GM12878 (cell line): ENCODE results near the gene ACOT12. TPM values are rescaled to one million over a fixed set of nuclear protein-coding genes. Genes with fewer than 3 reads are reported as not detected.

ENCODE experiments used
- ATAC-seq: fragments of 200-7000 bp; cut with Tn5 transposase; 3 replicates; pipeline ENCODE4 v1.9.1; 2020; ENCODE audit warnings: mild to moderate bottlenecking, moderate library complexity
- BruUV-seq: library from RNA; stranded (reverse); fragments of 400-500 nt; replicated peaks from 2 replicates; lab custom pipeline; 2021; lab: Mats Ljungman, UMichigan
- CTCF ChIA-PET: fragments of 300-600 bp; sonication (Branson Sonifier 250); formaldehyde crosslinking; extraction: SDS; loops from one replicate; lab custom pipeline; 2021; ENCODE audit warnings: inconsistent platforms; lab: Yijun Ruan, JAX
- POLR2A ChIA-PET: fragments of 350-600 bp; formaldehyde crosslinking; extraction: SDS; loops from one replicate; lab custom pipeline; 2021; ENCODE audit warnings: inconsistent platforms; lab: Charles Lee
- RAD21 ChIA-PET: fragments of 300-600 bp; sonication (Branson Sonifier 250); formaldehyde crosslinking; loops from one replicate; lab custom pipeline; 2023; ENCODE audit warnings: antibody characterized with exemption; ENCODE audit not compliant: unreplicated experiment; lab: Charles Lee
- SMC1A ChIA-PET: fragments of 300-600 bp; sonication (Branson Sonifier 250); formaldehyde crosslinking; loops from one replicate; lab custom pipeline; 2023; ENCODE audit not compliant: unreplicated experiment, uncharacterized antibody; lab: Charles Lee
- DNase-seq: peaks from one replicate; pipeline ENCODE4 v3.0.0-alpha.2; 2011; ENCODE audit warnings: low read depth, low spot score
- FAIRE-seq: peaks from 3 replicates; lab custom pipeline; 2011; peaks lifted over from hg19 to GRCh38; lab: Jason Lieb, UNC
- H2AFZ ChIP-seq: 2 replicates; pipeline ENCODE4 v1.6.0; 2011; ENCODE audit warnings: low read depth, low read length, control low read depth; ENCODE audit not compliant: control insufficient read depth
- H3K27ac ChIP-seq: 2 replicates; pipeline ENCODE4 v1.5.1; 2011; ENCODE audit warnings: control low read depth; ENCODE audit not compliant: control insufficient read depth, insufficient read depth
- H3K27me3 ChIP-seq, 2 experiments: replicated peaks in 1 of 2; 2 replicates each; pipeline versions ENCODE4 v1.6.0 to v1.6.1; 2011; ENCODE audit warnings: low read length in 1 of 2; ENCODE audit not compliant: control insufficient read depth in 2 of 2, insufficient read depth in 2 of 2
- H3K36me3 ChIP-seq, 2 experiments: 2 replicates each; pipeline ENCODE4 v1.5.1; 2011; ENCODE audit warnings: low read length in 1 of 2; ENCODE audit not compliant: control insufficient read depth in 2 of 2, insufficient read depth in 2 of 2
- H3K4me1 ChIP-seq: 2 replicates; pipeline ENCODE4 v1.6.1; 2011; ENCODE audit warnings: mild to moderate bottlenecking, low read length, moderate library complexity, mixed read lengths; ENCODE audit not compliant: control insufficient read depth, insufficient read depth
- H3K4me2 ChIP-seq: 2 replicates; pipeline ENCODE4 v1.6.0; 2011; ENCODE audit warnings: control low read depth; ENCODE audit not compliant: control insufficient read depth, insufficient read depth
- H3K4me3 ChIP-seq: fragments of 200-600 bp; sonication (generic); 2 replicates; pipeline ENCODE4 v1.5.1; 2016
- H3K79me2 ChIP-seq: 2 replicates; pipeline ENCODE4 v1.6.0; 2011; ENCODE audit warnings: low read length; ENCODE audit not compliant: control insufficient read depth, insufficient read depth
- H3K9ac ChIP-seq: 2 replicates; pipeline ENCODE4 v1.8.0; 2011; ENCODE audit warnings: low read length, control low read depth, mixed read lengths; ENCODE audit not compliant: control insufficient read depth, insufficient read depth
- H3K9me3 ChIP-seq: replicated peaks from 3 replicates; pipeline ENCODE4 v1.5.1; 2011; ENCODE audit warnings: mild to moderate bottlenecking, low read length; ENCODE audit not compliant: control insufficient read depth, insufficient read depth
- H4K20me1 ChIP-seq: 2 replicates; pipeline ENCODE4 v1.6.0; 2011; ENCODE audit not compliant: control insufficient read depth, insufficient read depth
- CHD2 ChIP-seq: IDR thresholded peaks from 2 replicates; pipeline ENCODE4 v1.6.1; 2011; ENCODE audit warnings: low read depth, low read length, improper control_type of control experiment, borderline replicate concordance
- DPF2 ChIP-seq: fragments of 450-650 bp; IDR thresholded peaks from 2 replicates; pipeline ENCODE4 v1.6.1; 2017; ENCODE audit warnings: mild to moderate bottlenecking
- EP300 ChIP-seq, 2 experiments: fragments of 150-350 bp in 1 of 2; IDR thresholded peaks; 2 replicates each; pipeline ENCODE4 v1.6.1; 2011 to 2012; ENCODE audit warnings: low read depth in 2 of 2, low read length in 2 of 2, borderline replicate concordance in 1 of 2, improper control_type of control experiment in 1 of 2, inconsistent platforms in 1 of 2; ENCODE audit not compliant: control insufficient read depth in 1 of 2
- GATAD2B ChIP-seq: fragments of 450-650 bp; conservative IDR thresholded peaks from 2 replicates; pipeline ENCODE4 v1.6.1; 2017; ENCODE audit warnings: low read depth, mild to moderate bottlenecking, moderate library complexity
- IRF4 ChIP-seq: IDR thresholded peaks from 2 replicates; pipeline ENCODE4 v1.6.1; 2011; ENCODE audit warnings: low read depth, low read length
- JUNB ChIP-seq: IDR thresholded peaks from 2 replicates; pipeline ENCODE4 v1.6.1; 2016; ENCODE audit warnings: antibody characterized with exemption, mild to moderate bottlenecking
- JUND ChIP-seq: IDR thresholded peaks from 2 replicates; pipeline ENCODE4 v1.6.1; 2012; ENCODE audit warnings: low read depth, mild to moderate bottlenecking, low read length, improper control_type of control experiment, moderate library complexity
- MEF2B ChIP-seq: fragments of 450-650 bp; IDR thresholded peaks from 2 replicates; pipeline ENCODE4 v1.6.1; 2018; ENCODE audit warnings: mild to moderate bottlenecking, moderate library complexity; ENCODE audit not compliant: partially characterized antibody, poor library complexity, severe bottlenecking
- MTA2 ChIP-seq: fragments of 450-650 bp; IDR thresholded peaks from 2 replicates; pipeline ENCODE4 v1.6.1; 2016; ENCODE audit warnings: low read depth, mild to moderate bottlenecking, moderate library complexity
- MTA3 ChIP-seq: IDR thresholded peaks from 2 replicates; pipeline ENCODE4 v1.6.1; 2012; ENCODE audit warnings: low read length, inconsistent platforms, borderline replicate concordance
- NBN ChIP-seq: fragments of 450-650 bp; IDR thresholded peaks from 2 replicates; pipeline ENCODE4 v1.6.1; 2016
- PAX8 ChIP-seq: fragments of 450-650 bp; IDR thresholded peaks from 2 replicates; pipeline ENCODE4 v1.6.1; 2017; ENCODE audit warnings: mild to moderate bottlenecking, moderate library complexity
- RUNX3 ChIP-seq: IDR thresholded peaks from 2 replicates; pipeline ENCODE4 v1.6.1; 2012; ENCODE audit warnings: low read length, inconsistent platforms
- WRNIP1 ChIP-seq: IDR thresholded peaks from 2 replicates; pipeline ENCODE4 v1.6.1; 2011; ENCODE audit warnings: low read depth, low read length, improper control_type of control experiment, borderline replicate concordance
- ZBTB4 ChIP-seq: fragments of 450-650 bp; formaldehyde crosslinking; IDR thresholded peaks from 2 replicates; pipeline ENCODE4 v1.4.0; 2022; ENCODE audit warnings: mild to moderate bottlenecking, moderate library complexity
- ZNF274 ChIP-seq: IDR thresholded peaks from one replicate; pipeline ENCODE4 v1.8.0; 2011; ENCODE audit not compliant: insufficient read length, insufficient read depth
- WGBS: methylation state at CpG from one replicate; pipeline ENCODE4 v1.1.6; 2016; ENCODE audit warnings: low lambda C conversion rate; ENCODE audit not compliant: insufficient replicate concordance, insufficient coverage; ENCODE audit errors: missing lambda C conversion rate; 5-methylcytosine and 5-hydroxymethylcytosine counted together
- in situ Hi-C: fragments of 300-500 bp; cut with MboI; formaldehyde crosslinking; loops from 9 replicates; pipeline ENCODE4 v1.14.3; 2018; ENCODE audit warnings: mixed read lengths
- intact Hi-C: fragments of 100-400 bp; cut with micrococcal nuclease; formaldehyde crosslinking; loops from one replicate; pipeline ENCODE4 v1.14.2; 2022; ENCODE audit not compliant: unreplicated experiment
- polyA plus RNA-seq, 11 experiments: library from polyadenylated mRNA; depleted of rRNA in 4 of 11; unstranded in 6 of 11; stranded (reverse) in 5 of 11; fragments of >200 nt; fragmentation: Nextera tagmentation in 4 of 11; fragmentation: Illumina TruSeq in 1 of 11; extraction: Ambion mirVana in 4 of 11; extraction: Trizol in 1 of 11; gene quantifications; 1 replicate in 1 of 11; 2 replicates in 10 of 11; pipeline versions ENCODE4 v1.2.1 to v1.2.3, GENCODE V29; 2011 to 2016; ENCODE audit warnings: inconsistent platforms in 2 of 11, missing spikeins in 2 of 11, low read depth in 1 of 11
- total RNA-seq, 4 experiments: library from RNA; depleted of rRNA in 3 of 4; stranded (reverse); fragments of >200 nt in 3 of 4; fragmentation: Illumina TruSeq in 1 of 4; extraction: Trizol in 1 of 4; gene quantifications; 2 replicates each; pipeline versions ENCODE4 v1.2.1 to v1.2.3, GENCODE V29; 2013 to 2021

The ACOT12 gene
- total and polyA plus RNA-seq, 10 of the 15 experiments (the other 5 are each of a cell fraction or from before 2014, with no cell fraction given), result 0.08 TPM; not detected in 9

- Histone ChIP-seq H3K9me3 (no peaks in the 10 kb centered on the region), H3K27ac (no peak overlapping the region), H4K20me1 (no peaks in the 10 kb centered on the region), H2AFZ (no peak overlapping the region), H3K36me3 (no peaks in the 10 kb centered on the region; a peak in 1 of 4 replicates), H3K9ac (no peak overlapping the region), H3K4me2 (no peak overlapping the region), H3K79me2 (no peaks in the 10 kb centered on the region), H3K4me1 (no peaks in the 10 kb centered on the region), H3K4me3 (no peak overlapping the region), H3K27me3 (no peaks in the 10 kb centered on the region)
- in situ Hi-C loops (loop anchor here (10.0 kb wide), 1 partner anchor 795 kb away; no protein-coding TSS in a partner anchor), intact Hi-C loops (loop anchor here (5.0 to 10.0 kb wide), 2 partner anchors 325 to 422 kb away; partner anchors contain the start of gene SSBP2)
- ChIA-PET CTCF (interaction anchor here (1.1 to 2.9 kb wide), 4 partner anchors 735 to 829 kb away, joined by 3 to 16 read pairs (median 5); no protein-coding TSS in a partner anchor), POLR2A (no interaction called here), RAD21 (interaction anchor here (7.6 kb wide), 1 partner anchor 735 kb away, joined by 97 read pairs; no protein-coding TSS in a partner anchor), SMC1A (interaction anchor here (1.0 to 6.4 kb wide), 2 partner anchors 735 to 796 kb away, joined by 4 to 95 read pairs; no protein-coding TSS in a partner anchor)
- no peak for ATAC-seq
- TF ChIP-seq ZNF274 (no peak), IRF4 (no peak), MEF2B (no peak), RUNX3 (no peak)
- no peak for DNase-seq
- no TSS peak for BruUV-seq
- FAIRE-seq, result no peak
These were observed 36.1 kb upstream of the ACOT12 start for GRCh38 chr5:81429985-81430384.

- H3K4me2 ChIP-seq, result no peak overlapping the region
- ATAC-seq (no peak), FAIRE-seq (no peak), DNase-seq (no peak)
- H3K9ac ChIP-seq, result no peak overlapping the region
- CTCF ChIA-PET, result interaction anchor here (0.9 to 2.9 kb wide), 6 partner anchors 32 to 829 kb away, joined by 3 to 16 read pairs (median 3); no protein-coding TSS in a partner anchor
- no peak overlapping the region for H3K27ac ChIP-seq
- no peaks in the 10 kb centered on the region for H4K20me1 ChIP-seq
- POLR2A ChIA-PET, result no interaction called here
- H3K79me2 ChIP-seq, result no peaks in the 10 kb centered on the region
- SMC1A ChIA-PET, result interaction anchor here (1.0 to 6.4 kb wide), 2 partner anchors 735 to 797 kb away, joined by 4 to 95 read pairs; no protein-coding TSS in a partner anchor
- 97% methylated on average over 3 of the region's 3 CpGs for WGBS
- no peak overlapping the region for H3K4me3 ChIP-seq
- in situ Hi-C loops (loop anchor here (10.0 kb wide), 1 partner anchor 795 kb away; no protein-coding TSS in a partner anchor), intact Hi-C loops (loop anchor here (5.0 to 10.0 kb wide), 2 partner anchors 325 to 423 kb away; partner anchors contain the start of gene SSBP2)
- RAD21 ChIA-PET, result interaction anchor here (7.6 kb wide), 1 partner anchor 735 kb away, joined by 97 read pairs; no protein-coding TSS in a partner anchor
- no peaks in the 10 kb centered on the region for H3K9me3 ChIP-seq
- no TSS peak for BruUV-seq
- H2AFZ ChIP-seq, result no peak overlapping the region
- H3K4me1 ChIP-seq, result no peaks in the 10 kb centered on the region
- no peaks in the 10 kb centered on the region; a peak in 1 of 4 replicates for H3K36me3 ChIP-seq
- H3K27me3 ChIP-seq, result no peaks in the 10 kb centered on the region
- TF ChIP-seq DPF2 (no peak), NBN (no peak), MTA2 (no peak), JUNB (no peak), MTA3 (no peak), ZBTB4 (no peak), EP300 (IDR thresholded peaks at IDR 0.05; ENCODE audit: borderline replicate concordance in 1 of 2, control insufficient read depth in 1 of 2, low read depth in 2 of 2, low read length in 2 of 2) (no peak), CHD2 (no peak), WRNIP1 (no peak), JUND (no peak), PAX8 (no peak), GATAD2B (no peak)
These were observed 35.4 kb upstream of the ACOT12 start for GRCh38 chr5:81429363-81429762.
